T47D (cell line): ENCODE results near the gene PEA15.

Experiments
- DNase-seq, 2 experiments: peaks; one replicate each; pipeline versions ENCODE4 v3.0.0 to v3.0.0-alpha.2; 2011 to 2012; ENCODE audit warnings: low read depth in 1 of 2, low spot score in 1 of 2
- JUND ChIP-seq: IDR thresholded peaks from 2 replicates; pipeline ENCODE4 v1.6.1; 2012; ENCODE audit warnings: low read depth
- in situ Hi-C: cut with HindIII; loops from 2 replicates; pipeline ENCODE4 v1.10.0; 2016; ENCODE audit warnings: low sequenced_read_pairs, low pct_unique_long_range_greater_than_20kb

The PEA15 gene

GRCh38 chr1:160239582-160240299, 34.6 kb downstream of the PEA15 start:
- no peak for TF ChIP-seq JUND
- DNase-seq: no peak
- in situ Hi-C loops: no loop called here

- in situ Hi-C loops: no loop called here
- no peak for TF ChIP-seq JUND
- DNase-seq: no peak
Observed at GRCh38 chr1:160243767-160244166, 38.6 kb downstream of the PEA15 start.

GRCh38 chr1:160244209-160244608, 39.0 kb downstream of the PEA15 start:
- peak in 1 of 2 experiments; percentile 72 for DNase-seq
- in situ Hi-C loops: no loop called here
- TF ChIP-seq JUND: no peak

DNA sequence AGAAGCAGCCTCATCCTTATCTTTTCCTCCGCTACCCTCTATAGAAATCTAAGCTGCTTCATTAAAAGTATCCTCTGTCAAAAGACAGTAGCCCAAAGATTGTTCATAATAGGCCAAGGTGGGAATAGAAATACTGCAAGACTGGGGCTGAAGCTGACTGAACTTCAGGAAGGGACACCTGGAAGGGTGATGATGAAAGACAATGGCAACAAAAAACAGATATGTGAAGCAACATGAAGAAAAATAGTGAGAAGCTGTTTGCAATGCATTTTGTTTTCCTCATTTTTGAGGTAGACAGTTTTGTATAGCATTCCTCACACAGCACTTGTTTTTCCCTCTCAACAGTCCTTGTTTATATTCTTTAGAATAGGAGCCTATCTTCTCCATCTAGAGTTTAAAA, 40.2 kb downstream of the PEA15 start:
- in situ Hi-C loops: no loop called here
- TF ChIP-seq JUND: no peak
- DNase-seq: no peak

DNA sequence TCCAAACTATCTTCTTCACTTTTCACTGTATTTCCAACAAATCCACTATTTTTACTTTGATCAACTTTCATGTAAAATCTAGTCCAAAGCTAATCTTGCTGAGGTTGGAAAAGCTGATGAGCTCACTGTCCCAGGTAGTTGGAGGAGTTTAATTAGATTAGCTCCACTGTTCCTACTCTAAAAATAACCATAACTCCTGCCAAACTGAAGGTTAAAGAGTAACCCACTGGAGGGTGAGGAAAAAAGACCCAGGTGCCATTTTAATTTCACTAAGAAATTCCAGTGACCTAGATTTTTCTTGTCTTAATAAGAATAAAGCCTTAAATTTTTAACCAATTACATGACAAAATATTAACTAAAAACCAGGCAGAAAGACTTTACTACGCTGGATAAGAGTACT, 41.9 kb downstream of the PEA15 start:
- TF ChIP-seq JUND: no peak
- in situ Hi-C loops: no loop called here
- DNase-seq: no peak

GRCh38 chr1:160251011-160251410, 45.8 kb downstream of the PEA15 start:
- in situ Hi-C loops: no loop called here
- DNase-seq: no peak
- TF ChIP-seq JUND: no peak

DNA sequence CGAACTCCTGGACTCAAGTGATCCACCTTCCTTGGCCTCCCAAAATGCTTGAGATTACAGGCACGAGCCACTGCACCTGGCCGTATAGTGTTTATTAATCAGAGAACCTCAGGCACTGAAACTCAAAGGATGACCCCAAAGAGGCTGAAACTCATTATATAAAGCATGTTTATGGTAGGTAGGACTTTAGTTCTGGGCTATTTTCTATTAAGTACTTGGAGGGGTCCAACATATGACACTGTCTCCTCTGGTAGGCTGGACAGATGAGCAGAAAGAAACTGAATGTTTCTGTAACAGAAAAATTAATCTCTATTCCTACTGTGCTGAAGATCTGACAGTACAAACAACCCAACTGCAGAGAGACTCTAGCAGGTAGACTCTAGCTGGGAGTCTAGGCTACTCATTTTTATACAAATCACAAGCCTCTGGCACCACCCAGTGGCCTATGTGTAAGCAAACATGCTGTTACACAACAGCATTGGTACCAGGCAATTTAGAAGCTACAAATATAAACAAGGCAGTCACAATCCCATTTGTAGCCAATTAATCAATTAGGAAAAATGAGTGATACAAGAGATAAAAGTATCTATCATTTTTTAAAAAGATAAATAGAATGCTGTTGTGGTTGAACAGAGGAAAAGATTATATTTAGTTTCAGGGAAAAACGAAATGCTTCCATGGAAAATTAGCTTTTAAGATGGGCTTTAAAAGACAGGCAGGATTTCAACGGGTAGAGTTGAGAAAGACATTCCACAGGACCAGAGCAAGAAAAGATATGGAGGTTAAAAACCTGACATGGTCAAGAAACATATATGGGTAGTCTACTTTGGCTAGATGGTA, 46.7 kb downstream of the PEA15 start:
- in situ Hi-C loops: no loop called here
- DNase-seq: peak; percentile 75 to 90

GRCh38 chr1:160255781-160256300, 50.7 kb downstream of the PEA15 start:
- no peak for TF ChIP-seq JUND
- DNase-seq: no peak
- in situ Hi-C loops: no loop called here

More for the DNA sequence above, 46.7 kb downstream of the PEA15 start:
- no peak for TF ChIP-seq JUND

- TF ChIP-seq JUND: no peak
- in situ Hi-C loops: no loop called here
- no peak for DNase-seq
Observed at GRCh38 chr1:160256396-160257046, 51.3 kb downstream of the PEA15 start.

GRCh38 chr1:160257411-160258015, 52.3 kb downstream of the PEA15 start:
- DNase-seq: no peak
- TF ChIP-seq JUND: no peak
- in situ Hi-C loops: no loop called here

DNA sequence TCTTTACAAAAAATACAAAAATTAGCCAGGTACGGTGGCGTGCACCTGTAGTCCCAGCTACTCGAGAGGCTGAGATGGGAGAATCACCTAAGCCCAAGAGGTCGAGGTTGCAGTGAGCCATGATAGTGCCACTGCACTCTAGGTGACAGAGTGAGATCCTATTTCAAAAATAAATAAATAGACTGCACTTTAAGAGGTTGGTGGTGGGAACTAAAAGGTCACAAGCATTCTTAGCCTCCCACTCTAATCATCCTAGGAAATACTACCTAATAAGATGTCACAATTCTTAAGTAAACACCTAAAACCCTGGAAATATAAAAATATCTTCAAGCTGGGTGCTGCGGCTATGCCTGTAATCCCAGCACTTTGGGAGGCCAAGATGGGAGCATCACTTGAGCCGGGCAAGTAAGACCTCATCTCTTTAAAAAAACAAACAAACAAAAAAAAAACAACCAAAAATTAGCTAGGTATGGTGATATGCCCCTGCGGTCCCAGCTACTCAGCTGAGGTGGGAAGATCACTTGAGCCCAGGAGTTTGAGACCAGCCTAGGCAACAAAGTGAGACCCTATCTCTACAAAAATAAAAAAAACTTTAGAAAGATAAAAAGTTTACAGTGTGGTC, 53.1 kb downstream of the PEA15 start:
- no peak for DNase-seq
- TF ChIP-seq JUND: no peak
- in situ Hi-C loops: no loop called here
